GM19238 (cell line): ENCODE measurements around the gene ENAH.
"Not testable (repeated sequence)": the region's sequence is repeated elsewhere in the genome, so short reads cannot be mapped to it uniquely, and the experiment has no call there.

ENCODE experiments used
- DNase-seq: peaks from one replicate; pipeline ENCODE4 v3.0.0; 2011; ENCODE audit warnings: low spot score; ENCODE audit not compliant: insufficient read length

Gene ENAH

DNA sequence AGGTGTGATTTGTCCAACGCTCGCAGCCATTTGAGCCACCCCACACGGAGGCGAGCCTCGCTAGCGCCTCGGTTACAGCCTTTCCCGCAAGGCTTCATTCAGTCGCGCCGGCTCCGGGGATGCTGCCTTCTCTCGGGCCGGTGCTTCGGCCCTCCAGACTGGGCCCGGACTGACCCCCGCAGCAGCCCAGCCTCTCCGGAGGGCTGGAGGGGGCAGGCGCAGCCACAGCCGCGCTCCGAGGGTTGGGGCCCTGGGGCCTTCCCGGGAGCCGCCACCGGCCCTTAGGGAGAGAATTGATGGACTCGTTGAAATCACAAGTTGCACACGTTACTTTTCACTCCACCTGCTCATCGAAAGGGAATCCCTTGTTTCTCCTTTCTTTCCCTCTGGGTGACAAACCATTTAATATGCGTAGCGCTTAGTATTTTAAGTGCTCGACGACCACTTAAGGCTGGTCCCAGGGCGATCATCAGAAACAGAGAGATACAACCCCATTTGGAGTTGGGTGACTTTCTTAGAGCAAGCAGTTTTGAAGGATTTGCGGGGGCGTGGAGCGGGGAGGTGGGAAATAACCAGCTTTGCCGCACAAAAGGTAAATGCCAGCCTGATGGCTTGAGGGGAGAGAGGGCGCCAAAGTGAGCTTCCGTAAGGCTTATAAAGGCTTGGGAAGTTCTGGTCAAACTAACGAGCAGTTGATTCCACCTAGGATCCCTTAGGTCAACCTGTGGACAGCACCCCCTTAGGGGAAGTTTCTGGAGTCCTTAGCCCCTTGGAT is 24.6 kb upstream of the ENAH start:
- DNase-seq, result no peak

DNA sequence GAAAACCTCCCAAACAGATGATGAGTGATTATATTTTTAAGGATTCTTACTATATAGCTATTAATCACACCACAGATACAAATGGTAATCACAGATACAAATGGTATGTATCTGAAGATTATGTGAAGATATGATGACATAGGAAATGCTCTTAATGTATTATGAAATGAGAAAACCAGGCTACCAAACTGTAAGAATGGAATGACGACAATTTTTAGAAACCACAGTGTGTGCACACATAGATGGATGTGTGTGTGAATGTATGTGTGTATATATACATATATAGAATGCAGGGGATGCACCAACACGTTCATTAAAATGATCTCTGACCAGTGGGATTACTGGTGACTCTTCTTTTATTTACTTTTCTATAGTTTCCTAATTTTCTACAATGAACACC is 21.5 kb upstream of the ENAH start:
- no peak for DNase-seq

DNA sequence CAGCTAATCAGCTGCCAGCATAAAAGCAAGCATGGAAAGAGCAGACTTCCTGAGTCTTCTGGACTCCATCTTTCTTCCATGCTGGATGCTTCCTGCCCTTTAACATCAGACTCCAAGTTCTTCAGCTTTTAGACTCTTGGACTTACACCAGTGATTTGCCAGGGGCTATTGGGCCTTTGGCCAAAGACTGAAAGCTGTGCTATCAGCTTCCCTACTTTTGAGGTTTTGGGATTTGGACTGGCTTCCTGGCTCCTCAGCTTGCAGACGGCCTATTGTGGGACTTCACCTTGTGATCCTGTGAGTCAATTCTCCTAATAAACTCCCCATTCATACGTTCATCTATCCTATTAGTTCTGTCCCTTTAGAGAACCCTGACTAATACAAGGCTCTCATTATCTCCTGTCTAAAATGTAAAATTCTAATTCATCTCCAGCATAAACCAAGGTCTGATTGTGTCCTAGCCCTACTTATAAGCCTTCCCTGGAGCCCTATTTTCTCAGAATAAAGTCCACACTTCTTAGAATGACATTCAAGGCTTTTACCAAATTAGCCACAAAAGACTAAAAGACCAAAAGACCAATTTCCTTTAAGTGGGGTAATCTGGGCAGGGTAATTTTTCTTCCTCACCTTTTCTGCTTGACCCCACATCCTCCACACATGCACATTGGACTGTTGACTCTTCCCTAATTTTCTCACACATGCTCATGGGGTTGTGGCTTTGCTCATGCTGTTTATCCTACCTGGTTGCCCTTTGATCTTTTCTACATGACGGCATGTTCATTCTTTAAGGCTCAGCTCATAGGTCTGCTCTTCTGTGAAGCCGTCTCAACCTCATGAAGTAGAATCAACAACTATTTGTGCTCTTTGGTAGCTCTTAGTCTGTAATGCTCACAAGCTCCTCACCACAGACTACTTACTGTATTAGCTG is 18.1 kb upstream of the ENAH start:
- no peak for DNase-seq

DNA sequence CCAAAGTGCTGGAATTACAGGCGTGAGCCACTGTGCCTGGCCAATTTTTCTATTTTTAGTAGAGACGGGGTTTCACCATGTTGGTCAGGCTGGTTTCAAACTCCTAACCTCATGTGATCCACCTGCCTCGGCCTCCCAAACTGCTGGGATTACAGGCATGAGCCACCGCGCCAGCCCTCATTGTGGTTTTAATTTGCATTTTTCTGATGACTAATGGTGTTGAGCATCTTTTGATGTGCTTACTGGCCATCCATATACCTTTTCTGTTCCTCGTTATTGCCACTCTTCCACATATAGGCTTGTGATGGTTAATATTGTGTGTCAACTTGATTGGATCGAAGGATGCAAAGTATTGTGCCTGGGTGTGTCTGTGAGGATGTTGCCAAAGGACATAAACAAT is 17.4 kb upstream of the ENAH start:
- no peak for DNase-seq

DNA sequence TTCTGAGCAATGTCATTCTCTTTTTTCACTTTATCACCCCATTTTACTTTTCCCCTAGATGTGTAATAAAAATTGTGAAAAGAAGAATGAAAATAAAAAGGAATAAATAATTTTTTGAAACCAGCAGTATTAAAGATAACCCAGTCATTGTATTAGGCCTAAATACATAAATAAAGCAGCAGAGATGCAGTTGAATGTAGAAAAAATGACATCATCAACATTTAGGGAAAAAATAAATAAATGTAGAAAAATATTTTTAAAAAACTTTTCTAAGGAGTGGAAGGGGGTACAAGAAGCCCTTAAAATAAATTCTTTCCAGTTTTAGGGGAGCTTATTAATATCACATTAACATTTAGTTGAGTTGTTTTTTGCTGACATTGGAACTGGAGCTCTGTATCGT is 15.3 kb upstream of the ENAH start:
- no peak for DNase-seq

DNA sequence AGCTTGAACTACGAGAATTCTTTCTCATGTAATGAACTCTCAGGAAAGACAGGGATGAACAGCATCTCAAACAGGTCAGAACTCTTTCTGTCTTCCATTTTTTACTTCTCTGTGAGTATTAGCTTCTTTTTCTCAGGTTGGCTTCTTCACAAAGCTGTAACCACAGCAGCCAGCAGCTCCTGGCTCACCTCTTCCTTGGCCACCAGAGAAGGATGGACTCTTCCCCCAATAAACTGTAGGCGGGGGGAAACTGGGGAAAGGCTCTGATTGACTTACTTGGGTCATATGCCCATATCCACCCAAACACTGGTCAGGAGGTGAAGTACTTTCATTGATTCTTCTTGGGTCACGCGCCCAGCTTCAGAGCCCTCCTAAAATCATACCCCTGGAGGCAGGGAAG is 14.4 kb upstream of the ENAH start:
- DNase-seq, result no peak

DNA sequence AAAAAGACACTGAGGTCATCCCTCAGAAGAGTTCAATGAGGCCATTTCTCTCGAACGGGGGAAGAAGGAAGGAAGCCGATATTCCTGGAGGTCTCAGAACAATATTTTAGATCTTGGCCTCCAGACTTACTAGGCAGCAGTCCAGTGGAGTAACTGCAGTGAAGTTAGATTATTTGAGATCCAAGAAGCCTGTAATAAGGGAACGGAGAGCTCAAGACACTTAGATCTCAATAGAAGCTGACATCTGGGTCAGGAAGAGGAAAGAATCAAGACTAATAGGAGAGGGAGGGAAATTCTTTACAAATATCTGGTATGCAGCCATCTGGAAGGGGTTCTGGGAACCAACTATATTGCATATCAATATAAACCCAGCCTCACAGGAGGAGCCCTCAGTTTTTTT is 13.6 kb upstream of the ENAH start:
- DNase-seq, result no peak

DNA sequence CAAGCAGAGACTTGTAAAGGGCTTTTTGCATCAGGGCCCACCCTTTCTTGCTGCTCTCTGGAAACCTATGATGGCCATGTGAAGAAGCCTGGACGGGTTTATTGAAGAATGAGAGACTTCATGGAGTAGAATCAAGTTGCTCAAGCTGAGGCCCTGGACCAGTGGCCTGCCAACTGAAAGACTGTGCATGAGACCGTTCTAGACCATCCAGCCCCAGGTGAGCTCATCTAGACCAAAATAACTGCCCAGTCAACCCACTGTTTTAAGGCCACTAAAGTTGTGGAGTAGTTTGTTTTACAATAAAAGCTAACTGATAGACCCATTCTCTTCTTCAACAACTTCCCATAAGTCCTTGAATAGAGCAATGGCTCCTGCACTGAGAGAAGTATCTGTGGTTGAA is 11.8 kb upstream of the ENAH start:
- DNase-seq, result no peak

DNA sequence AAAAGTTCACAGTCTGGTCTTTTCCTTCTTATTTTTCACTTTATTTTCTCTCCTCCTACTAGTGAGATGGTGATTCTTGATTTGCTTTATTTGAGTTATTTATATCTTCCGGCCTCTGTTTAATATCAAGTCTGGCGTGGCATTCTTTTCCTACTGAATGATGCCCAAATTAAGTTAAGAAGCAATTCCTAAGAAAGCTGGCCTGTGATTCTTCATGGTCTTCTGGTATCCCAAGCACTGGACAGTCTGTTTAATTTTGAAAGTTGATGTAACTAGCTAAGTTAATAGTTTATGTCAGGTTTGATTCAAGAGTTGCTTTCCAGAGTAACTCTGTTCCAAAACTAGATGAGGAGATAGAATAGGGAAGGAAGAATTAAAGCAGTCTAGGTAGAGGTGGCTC is 9.2 kb upstream of the ENAH start:
- no peak for DNase-seq

DNA sequence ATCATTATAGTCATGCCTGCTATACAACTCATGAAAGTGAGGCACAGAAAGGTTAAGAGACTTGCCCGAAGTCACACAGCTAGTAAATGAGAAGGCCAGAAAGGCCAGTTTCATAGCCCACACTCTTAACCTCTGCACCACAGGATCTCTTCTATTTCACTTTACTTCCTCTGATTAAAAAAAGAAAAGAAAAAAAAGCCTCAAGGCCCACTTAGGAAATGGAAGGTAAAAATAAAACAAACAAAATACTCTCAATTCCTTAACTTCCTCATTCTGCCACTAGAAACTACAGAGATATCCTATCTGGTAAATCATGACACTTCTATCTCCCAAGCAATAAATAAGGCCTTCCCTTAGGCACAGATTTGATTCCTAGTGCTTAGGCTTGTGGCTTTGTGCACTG is 7.6 kb upstream of the ENAH start:
- no peak for DNase-seq

DNA sequence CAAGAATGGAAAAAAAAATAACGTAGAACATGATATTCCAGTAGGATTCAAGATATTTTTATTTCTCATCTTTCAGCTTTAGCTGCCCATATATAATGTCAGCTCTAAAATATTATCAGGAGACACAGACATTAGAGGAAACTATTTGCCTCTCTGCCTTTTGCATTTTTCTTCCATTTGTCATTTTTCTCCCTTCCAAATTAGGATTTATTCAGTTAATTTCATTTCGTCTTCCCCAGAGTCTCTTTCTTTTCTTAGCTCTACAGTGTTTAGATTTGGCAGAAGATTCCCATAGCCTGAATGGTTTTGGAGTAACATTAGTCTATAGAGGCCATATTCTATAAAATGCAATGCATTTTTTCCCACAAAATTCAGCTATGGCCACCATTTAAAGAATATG is 5.1 kb upstream of the ENAH start:
- no peak for DNase-seq

DNA sequence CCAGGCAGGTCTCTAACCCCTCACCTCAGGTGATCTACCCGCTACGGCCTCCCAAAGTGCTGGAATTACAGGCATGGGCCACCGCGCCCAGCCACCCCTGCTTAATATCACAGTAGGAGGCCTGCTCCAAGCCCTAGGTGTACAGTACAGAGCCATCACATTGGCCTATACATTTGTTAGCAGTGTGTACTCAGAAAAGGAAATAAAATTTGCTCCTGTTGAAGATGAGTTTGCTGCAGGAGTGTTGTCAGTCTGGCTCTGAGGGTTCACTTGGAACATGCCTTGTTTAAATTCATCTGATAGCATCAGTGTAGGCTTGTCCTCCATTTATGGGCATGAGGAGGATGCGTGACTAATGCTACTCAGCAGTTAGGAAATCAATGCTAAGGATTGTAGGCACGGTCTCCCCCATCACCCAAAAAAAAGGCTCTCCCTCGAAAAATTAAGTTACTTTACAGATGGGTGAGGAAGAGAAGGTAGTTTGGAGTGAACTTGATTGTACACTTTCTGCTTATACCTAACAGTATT is 4.6 kb upstream of the ENAH start:
- no peak for DNase-seq

DNA sequence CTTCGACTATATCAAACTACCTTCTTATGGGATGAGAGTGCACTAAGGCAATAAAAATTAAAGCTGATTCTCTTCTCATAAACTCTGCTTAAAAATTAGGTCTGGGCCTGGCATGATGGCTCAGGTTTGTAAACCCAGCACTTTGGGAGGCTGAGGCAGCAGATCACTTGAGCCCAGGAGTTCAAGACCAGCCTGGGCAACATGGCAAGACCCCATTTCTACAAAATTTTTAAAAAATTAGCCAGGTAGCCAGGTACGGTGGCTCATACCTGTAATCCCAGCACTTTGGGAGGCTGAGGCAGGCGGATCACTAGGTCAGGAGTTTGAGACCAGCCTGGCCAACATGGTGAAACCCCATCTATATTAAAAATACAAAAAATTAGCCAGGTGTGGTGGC is 3.3 kb upstream of the ENAH start:
- not testable (repeated sequence) for DNase-seq

DNA sequence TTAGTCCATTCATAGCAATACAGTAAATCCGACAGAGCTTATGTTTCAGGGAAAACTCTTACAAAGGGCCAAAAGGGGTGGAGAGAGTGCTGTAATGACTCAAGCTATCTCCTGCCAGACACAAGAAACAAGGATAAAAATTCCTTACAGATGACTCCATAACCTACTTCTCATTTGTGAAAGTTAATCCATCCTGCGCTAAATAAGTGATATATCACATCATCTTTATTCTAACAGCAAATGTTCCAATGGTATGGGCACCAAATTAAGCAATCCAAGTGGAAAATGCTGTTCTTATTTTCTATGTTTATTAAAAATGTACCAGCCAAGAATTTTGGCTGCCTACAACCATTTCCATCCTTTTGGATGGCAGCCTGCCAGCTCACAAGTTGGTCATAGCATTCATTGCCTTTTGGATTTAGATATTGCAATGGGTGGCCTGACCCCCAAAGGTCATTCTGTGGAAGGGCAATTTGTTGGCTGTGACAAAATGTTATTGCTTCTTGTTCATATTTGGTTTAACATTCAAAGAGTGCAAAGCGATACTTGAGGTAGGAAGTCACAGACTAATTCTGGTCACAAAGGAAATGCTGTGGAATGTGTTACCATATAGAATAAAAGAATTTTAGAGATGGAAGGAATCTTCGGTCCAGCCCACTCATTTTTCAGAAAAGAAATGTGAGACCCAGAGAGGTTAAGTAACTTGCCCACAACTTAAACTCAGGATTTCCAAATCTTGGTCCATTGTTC is 2.8 kb upstream of the ENAH start:
- DNase-seq, result no peak

DNA sequence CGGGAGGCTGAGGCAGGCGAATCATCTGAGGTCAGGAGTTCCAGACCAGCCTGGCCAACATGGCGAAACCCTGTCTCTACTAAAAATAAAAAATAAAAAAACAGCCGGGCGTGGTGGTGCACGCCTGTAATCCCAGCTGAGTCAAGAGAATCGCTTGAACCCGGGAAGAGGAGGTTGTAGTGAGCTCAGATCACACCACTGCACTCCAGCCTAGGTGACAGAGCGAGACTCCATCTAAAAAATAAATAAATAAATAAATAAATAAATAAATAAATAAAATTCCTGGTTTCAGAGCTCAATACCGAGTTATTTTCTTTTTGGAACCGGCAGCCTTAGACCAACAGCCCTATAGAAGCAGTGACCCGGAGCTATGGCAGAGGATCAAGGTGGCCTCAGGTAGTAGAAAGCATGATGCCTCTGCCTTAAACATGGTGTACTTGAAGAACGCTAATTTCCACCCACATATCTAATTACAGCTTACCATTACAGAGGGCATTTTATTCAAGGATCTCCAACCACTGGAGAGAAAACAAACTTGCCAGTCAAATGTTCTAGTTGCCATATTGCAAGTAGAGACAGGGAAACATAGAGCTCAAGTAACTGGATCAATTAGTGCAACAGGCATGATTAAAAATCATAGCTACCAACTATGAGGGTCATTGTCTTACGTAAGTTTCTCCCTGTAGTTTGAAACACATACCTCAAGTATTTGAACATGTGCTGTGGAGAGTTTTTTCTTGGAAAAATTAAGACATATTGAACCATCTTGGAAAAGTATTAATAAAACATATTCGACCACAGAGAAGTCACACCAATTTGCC is 2.0 kb upstream of the ENAH start:
- no peak for DNase-seq

DNA sequence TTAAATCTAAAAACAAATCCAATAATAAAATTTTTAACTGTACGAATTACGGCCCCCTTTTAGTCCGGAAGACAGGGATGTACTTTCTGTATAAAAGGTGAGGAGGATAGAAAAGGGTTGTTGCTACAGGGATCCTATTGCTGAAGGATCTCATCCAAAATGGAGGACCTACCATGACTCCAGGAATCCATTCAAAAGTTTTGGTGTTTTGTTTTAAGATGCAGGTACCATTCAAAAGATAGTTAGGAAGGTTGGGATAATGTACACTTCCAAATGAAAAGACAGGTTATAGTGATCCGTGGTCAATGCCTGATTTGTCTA is 1.3 kb upstream of the ENAH start:
- no peak for DNase-seq

DNA sequence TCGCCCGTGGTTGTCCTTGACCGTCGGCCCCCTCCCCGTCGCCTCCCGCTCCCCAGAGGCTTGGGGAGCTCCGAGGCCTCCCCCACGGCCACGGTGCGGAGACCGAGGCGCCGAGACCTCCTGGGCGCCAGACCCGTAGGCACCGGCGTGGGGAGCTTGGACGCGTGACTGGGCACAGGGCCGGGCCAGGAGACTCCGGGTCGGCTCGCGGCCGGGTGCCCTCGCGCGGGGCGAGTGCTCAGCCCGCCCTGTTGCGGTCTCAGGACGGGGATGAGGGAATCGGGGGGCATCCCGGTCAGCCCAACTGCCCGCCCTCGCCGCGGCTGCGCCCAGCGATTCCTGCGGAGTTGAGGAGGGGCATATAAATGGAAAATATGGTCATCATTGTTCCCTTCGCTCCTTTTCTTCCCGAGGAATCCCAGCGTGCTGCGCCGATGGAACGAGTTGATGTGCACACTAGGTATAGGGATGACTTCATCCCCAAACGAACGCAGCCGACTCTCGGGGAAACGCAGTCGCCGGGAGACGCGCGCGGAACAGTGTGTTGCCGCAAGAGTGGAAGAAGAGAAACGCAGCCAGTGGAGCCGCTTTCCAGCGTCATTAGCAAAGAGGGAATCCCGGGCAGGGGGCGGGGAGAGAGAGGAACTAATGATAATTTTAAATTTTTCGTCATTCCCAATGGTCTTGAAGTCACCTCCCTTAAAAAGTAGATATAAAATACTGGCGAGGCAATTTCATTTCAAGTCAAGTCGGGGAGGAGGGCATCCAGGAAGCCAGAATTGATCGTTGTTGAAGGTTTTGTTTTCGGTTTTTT is 747 bp upstream of the ENAH start:
- no peak for DNase-seq

DNA sequence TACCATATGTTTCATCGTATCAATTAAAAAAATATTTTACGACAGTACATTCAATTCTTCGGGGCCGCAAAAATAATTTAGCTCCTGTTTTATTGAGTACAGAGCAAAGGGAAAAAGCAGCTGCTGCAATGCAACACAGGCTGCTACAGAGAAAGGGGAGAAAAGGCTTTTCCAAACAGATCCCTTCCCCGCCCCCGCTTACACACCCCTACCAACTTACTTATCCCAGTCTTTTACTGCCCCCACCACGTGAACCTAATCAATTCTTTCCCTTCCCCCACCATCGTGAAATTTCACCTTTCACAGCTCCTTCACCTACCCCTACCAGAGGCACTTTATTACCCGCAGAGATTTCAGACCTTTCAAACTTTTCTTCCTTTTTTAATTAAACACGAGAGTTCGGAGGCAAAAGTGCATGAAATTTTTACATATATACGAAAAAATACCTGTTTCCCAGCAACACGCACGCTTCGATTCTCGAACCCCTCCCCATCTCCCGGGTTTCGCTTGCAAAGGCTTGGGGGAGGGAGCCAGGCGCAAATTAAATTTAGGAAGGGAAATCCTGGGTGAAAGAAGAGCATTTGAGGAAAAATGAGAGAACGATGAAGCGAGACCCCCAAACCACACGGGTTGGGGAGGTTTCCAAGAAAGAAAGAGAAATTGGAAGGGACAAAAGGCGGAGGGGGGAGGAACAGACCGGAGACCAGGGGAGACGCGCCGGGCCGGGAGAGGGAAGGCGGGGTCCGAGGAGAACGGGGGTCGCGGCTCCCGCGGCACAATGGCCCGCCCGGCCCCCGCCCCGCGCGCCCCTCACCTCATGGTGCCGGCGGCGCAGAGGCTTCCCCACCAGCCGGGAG is 823 bp downstream of the ENAH start:
- DNase-seq, result no peak

DNA sequence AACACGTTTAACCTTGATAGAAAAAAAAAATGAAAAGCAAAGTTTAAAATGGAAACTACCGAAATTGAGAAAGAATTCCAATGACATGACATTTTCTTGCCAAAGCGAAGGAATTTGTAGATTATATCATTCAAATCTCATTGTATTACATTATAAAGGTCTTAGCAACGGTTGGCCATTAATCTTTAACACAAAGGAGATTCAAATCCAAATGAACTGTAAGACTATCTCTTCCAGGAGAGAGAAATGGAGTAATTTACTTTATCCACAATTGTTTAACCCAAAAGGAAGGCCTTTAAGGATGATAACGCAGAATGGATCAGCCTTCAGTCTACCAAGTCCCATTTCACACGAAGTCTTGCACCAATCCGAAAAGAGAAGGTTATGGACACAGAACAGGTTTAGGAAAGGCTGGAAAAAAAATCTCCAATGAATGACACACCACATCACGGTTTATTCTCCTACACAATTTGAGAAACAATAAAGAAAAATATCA is 1.5 kb downstream of the ENAH start:
- no peak for DNase-seq
